Upper lobe of left lung (tissue), 4 donors: Measurements from ENCODE around the gene ADIG.

Experiments used
- POLR2A ChIP-seq, 4 donors: fragments of 450-650 bp; IDR thresholded peaks; one replicate each; pipeline ENCODE4 v1.5.1; 2016 to 2017; ENCODE audit warnings: antibody characterized with exemption in 4 of 4, mild to moderate bottlenecking in 2 of 4
- TF ChIP-seq, protein P1 (sequence below), 6 experiments: fragments of 450-650 bp in 4 of 6; fragments of 200-600 bp in 2 of 6; sonication (generic) in 2 of 6; IDR thresholded peaks; one replicate each; pipeline ENCODE4 v1.5.1; 2016 to 2019; ENCODE audit warnings: antibody characterized with exemption in 6 of 6

DNA sequence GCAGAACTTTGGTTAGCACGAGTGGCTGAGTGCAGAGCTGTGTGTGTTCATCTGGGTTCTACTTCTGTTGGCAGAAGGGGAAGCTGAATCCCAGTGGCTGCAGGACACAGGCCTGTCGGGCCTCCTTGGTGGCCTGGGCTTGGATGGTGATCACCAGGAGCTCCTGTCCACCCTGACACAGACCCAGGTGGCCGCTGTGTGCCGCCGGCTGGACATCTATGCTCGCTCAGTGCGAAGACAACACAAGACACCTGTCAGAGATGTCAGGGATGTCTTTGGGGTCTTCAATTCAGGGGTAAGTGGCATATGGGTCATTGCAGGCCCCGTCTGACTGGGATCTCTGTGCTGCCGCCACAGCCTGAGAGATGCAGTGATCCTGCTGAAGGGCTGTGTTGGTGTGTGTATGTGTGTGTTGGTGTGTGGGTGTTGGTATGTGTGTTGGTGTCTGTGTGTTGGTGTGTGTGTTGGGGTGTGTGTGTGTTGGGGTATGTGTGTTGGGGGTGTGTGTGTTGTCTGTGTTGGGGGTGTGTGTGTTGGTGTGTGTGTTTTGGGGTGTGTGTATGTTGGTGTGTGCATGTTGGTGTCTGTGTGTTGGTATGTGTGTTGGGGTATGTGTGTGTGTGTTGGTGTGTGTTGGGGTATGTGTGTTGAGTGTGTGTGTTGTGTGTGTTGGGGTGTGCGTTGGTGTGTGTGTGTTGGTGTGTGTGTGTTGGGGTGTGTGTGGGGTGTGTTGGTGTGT is 46.1 kb downstream of the ADIG start:
- TF ChIP-seq, protein P1, sequence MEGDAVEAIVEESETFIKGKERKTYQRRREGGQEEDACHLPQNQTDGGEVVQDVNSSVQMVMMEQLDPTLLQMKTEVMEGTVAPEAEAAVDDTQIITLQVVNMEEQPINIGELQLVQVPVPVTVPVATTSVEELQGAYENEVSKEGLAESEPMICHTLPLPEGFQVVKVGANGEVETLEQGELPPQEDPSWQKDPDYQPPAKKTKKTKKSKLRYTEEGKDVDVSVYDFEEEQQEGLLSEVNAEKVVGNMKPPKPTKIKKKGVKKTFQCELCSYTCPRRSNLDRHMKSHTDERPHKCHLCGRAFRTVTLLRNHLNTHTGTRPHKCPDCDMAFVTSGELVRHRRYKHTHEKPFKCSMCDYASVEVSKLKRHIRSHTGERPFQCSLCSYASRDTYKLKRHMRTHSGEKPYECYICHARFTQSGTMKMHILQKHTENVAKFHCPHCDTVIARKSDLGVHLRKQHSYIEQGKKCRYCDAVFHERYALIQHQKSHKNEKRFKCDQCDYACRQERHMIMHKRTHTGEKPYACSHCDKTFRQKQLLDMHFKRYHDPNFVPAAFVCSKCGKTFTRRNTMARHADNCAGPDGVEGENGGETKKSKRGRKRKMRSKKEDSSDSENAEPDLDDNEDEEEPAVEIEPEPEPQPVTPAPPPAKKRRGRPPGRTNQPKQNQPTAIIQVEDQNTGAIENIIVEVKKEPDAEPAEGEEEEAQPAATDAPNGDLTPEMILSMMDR (IDR thresholded peaks at IDR 0.05) = no peak
- TF ChIP-seq POLR2A (IDR thresholded peaks at IDR 0.05) = no peak
